ENCODE results near the gene WDR5B.

The WDR5B gene

GRCh38 chr3:122410639-122411038 is 5.2 kb downstream of the WDR5B start:
- Histone ChIP-seq H3K4me3 (ENCODE audit: insufficient read depth, low read depth, low read length, poor library complexity, severe bottlenecking) (no peak overlapping the region), H3K27me3 (replicated peaks; ENCODE audit: control insufficient read depth, insufficient read depth, low read length, poor library complexity, severe bottlenecking) (no peaks in the 10 kb centered on the region), H3K36me3 (ENCODE audit: control insufficient read depth, insufficient read depth, low read length) (peaks cover 39% of the 10 kb centered on the region), H3K9me3 (ENCODE audit: control insufficient read depth, low read length) (no peaks in the 10 kb centered on the region), H3K4me1 (ENCODE audit: control insufficient read depth, insufficient read depth, low read length, poor library complexity, severe bottlenecking) (peaks cover 8% of the 10 kb centered on the region), H3K27ac (ENCODE audit: insufficient read depth, low read length, poor library complexity, severe bottlenecking) (no peak overlapping the region)
- DNase-seq = no peak

GRCh38 chr3:122410111-122410510 is 5.8 kb downstream of the WDR5B start:
- no peak overlapping the region for H3K4me3 ChIP-seq (ENCODE audit: insufficient read depth, low read depth, low read length, poor library complexity, severe bottlenecking)
- H3K9me3 ChIP-seq (ENCODE audit: control insufficient read depth, low read length) = no peaks in the 10 kb centered on the region
- H3K4me1 ChIP-seq (ENCODE audit: control insufficient read depth, insufficient read depth, low read length, poor library complexity, severe bottlenecking) = peaks cover 4% of the 10 kb centered on the region
- peaks cover 44% of the 10 kb centered on the region for H3K36me3 ChIP-seq (ENCODE audit: control insufficient read depth, insufficient read depth, low read length)
- H3K27me3 ChIP-seq (replicated peaks; ENCODE audit: control insufficient read depth, insufficient read depth, low read length, poor library complexity, severe bottlenecking) = no peaks in the 10 kb centered on the region
- no peak overlapping the region for H3K27ac ChIP-seq (ENCODE audit: insufficient read depth, low read length, poor library complexity, severe bottlenecking)
- no peak for DNase-seq

- Histone ChIP-seq H3K36me3 (ENCODE audit: control insufficient read depth, insufficient read depth, low read length) (peaks cover 50% of the 10 kb centered on the region), H3K4me3 (ENCODE audit: insufficient read depth, low read depth, low read length, poor library complexity, severe bottlenecking) (no peak overlapping the region), H3K4me1 (ENCODE audit: control insufficient read depth, insufficient read depth, low read length, poor library complexity, severe bottlenecking) (no peaks in the 10 kb centered on the region), H3K9me3 (ENCODE audit: control insufficient read depth, low read length) (no peaks in the 10 kb centered on the region), H3K27ac (ENCODE audit: insufficient read depth, low read length, poor library complexity, severe bottlenecking) (no peak overlapping the region), H3K27me3 (replicated peaks; ENCODE audit: control insufficient read depth, insufficient read depth, low read length, poor library complexity, severe bottlenecking) (no peaks in the 10 kb centered on the region)
- no peak for DNase-seq
Observed at GRCh38 chr3:122409446-122409845, 6.4 kb downstream of the WDR5B start.

- H3K27me3 ChIP-seq (replicated peaks; ENCODE audit: control insufficient read depth, insufficient read depth, low read length, poor library complexity, severe bottlenecking) = no peaks in the 10 kb centered on the region
- no peak for DNase-seq
- H3K36me3 ChIP-seq (ENCODE audit: control insufficient read depth, insufficient read depth, low read length) = peaks cover 59% of the 10 kb centered on the region
- H3K9me3 ChIP-seq (ENCODE audit: control insufficient read depth, low read length) = no peaks in the 10 kb centered on the region
- no peaks in the 10 kb centered on the region for H3K4me1 ChIP-seq (ENCODE audit: control insufficient read depth, insufficient read depth, low read length, poor library complexity, severe bottlenecking)
- H3K4me3 ChIP-seq (ENCODE audit: insufficient read depth, low read depth, low read length, poor library complexity, severe bottlenecking) = no peak overlapping the region
- H3K27ac ChIP-seq (ENCODE audit: insufficient read depth, low read length, poor library complexity, severe bottlenecking) = no peak overlapping the region
Observed at GRCh38 chr3:122407946-122408345, 7.9 kb downstream of the WDR5B start.

GRCh38 chr3:122406198-122406597 is 9.7 kb downstream of the WDR5B start:
- H3K4me1 ChIP-seq (ENCODE audit: control insufficient read depth, insufficient read depth, low read length, poor library complexity, severe bottlenecking) = no peaks in the 10 kb centered on the region
- no peak for DNase-seq
- H3K4me3 ChIP-seq (ENCODE audit: insufficient read depth, low read depth, low read length, poor library complexity, severe bottlenecking) = no peak overlapping the region
- no peaks in the 10 kb centered on the region for H3K9me3 ChIP-seq (ENCODE audit: control insufficient read depth, low read length)
- no peak overlapping the region for H3K27ac ChIP-seq (ENCODE audit: insufficient read depth, low read length, poor library complexity, severe bottlenecking)
- peaks cover 59% of the 10 kb centered on the region for H3K36me3 ChIP-seq (ENCODE audit: control insufficient read depth, insufficient read depth, low read length)
- H3K27me3 ChIP-seq (replicated peaks; ENCODE audit: control insufficient read depth, insufficient read depth, low read length, poor library complexity, severe bottlenecking) = no peaks in the 10 kb centered on the region

- no peak overlapping the region for H3K4me3 ChIP-seq (ENCODE audit: insufficient read depth, low read depth, low read length, poor library complexity, severe bottlenecking)
- no peak for DNase-seq
- H3K27ac ChIP-seq (ENCODE audit: insufficient read depth, low read length, poor library complexity, severe bottlenecking) = no peak overlapping the region
- peaks cover 59% of the 10 kb centered on the region for H3K36me3 ChIP-seq (ENCODE audit: control insufficient read depth, insufficient read depth, low read length)
- H3K9me3 ChIP-seq (ENCODE audit: control insufficient read depth, low read length) = no peaks in the 10 kb centered on the region
- no peaks in the 10 kb centered on the region for H3K4me1 ChIP-seq (ENCODE audit: control insufficient read depth, insufficient read depth, low read length, poor library complexity, severe bottlenecking)
- no peaks in the 10 kb centered on the region for H3K27me3 ChIP-seq (replicated peaks; ENCODE audit: control insufficient read depth, insufficient read depth, low read length, poor library complexity, severe bottlenecking)
Observed at GRCh38 chr3:122405015-122405414, 10.8 kb downstream of the WDR5B start.

GRCh38 chr3:122403489-122403888 is 12.4 kb downstream of the WDR5B start:
- no peaks in the 10 kb centered on the region for H3K4me1 ChIP-seq (ENCODE audit: control insufficient read depth, insufficient read depth, low read length, poor library complexity, severe bottlenecking)
- H3K27ac ChIP-seq (ENCODE audit: insufficient read depth, low read length, poor library complexity, severe bottlenecking) = no peak overlapping the region
- no peak for DNase-seq
- no peaks in the 10 kb centered on the region for H3K27me3 ChIP-seq (replicated peaks; ENCODE audit: control insufficient read depth, insufficient read depth, low read length, poor library complexity, severe bottlenecking)
- H3K4me3 ChIP-seq (ENCODE audit: insufficient read depth, low read depth, low read length, poor library complexity, severe bottlenecking) = no peak overlapping the region
- no peaks in the 10 kb centered on the region for H3K9me3 ChIP-seq (ENCODE audit: control insufficient read depth, low read length)
- H3K36me3 ChIP-seq (ENCODE audit: control insufficient read depth, insufficient read depth, low read length) = peaks cover 49% of the 10 kb centered on the region

- H3K9me3 ChIP-seq (ENCODE audit: control insufficient read depth, low read length) = no peaks in the 10 kb centered on the region
- no peak overlapping the region for H3K4me3 ChIP-seq (ENCODE audit: insufficient read depth, low read depth, low read length, poor library complexity, severe bottlenecking)
- H3K4me1 ChIP-seq (ENCODE audit: control insufficient read depth, insufficient read depth, low read length, poor library complexity, severe bottlenecking) = no peaks in the 10 kb centered on the region
- peaks cover 7% of the 10 kb centered on the region for H3K36me3 ChIP-seq (ENCODE audit: control insufficient read depth, insufficient read depth, low read length)
- DNase-seq = no peak
- no peak overlapping the region for H3K27ac ChIP-seq (ENCODE audit: insufficient read depth, low read length, poor library complexity, severe bottlenecking)
- no peaks in the 10 kb centered on the region for H3K27me3 ChIP-seq (replicated peaks; ENCODE audit: control insufficient read depth, insufficient read depth, low read length, poor library complexity, severe bottlenecking)
Observed at GRCh38 chr3:122398920-122399319, 16.9 kb downstream of the WDR5B start.

GRCh38 chr3:122397201-122397600 is 18.7 kb downstream of the WDR5B start:
- Histone ChIP-seq H3K4me1 (ENCODE audit: control insufficient read depth, insufficient read depth, low read length, poor library complexity, severe bottlenecking) (no peaks in the 10 kb centered on the region), H3K4me3 (ENCODE audit: insufficient read depth, low read depth, low read length, poor library complexity, severe bottlenecking) (no peak overlapping the region), H3K27ac (ENCODE audit: insufficient read depth, low read length, poor library complexity, severe bottlenecking) (no peak overlapping the region), H3K27me3 (replicated peaks; ENCODE audit: control insufficient read depth, insufficient read depth, low read length, poor library complexity, severe bottlenecking) (no peaks in the 10 kb centered on the region), H3K36me3 (ENCODE audit: control insufficient read depth, insufficient read depth, low read length) (no peaks in the 10 kb centered on the region), H3K9me3 (ENCODE audit: control insufficient read depth, low read length) (no peaks in the 10 kb centered on the region)
- no peak for DNase-seq

GRCh38 chr3:122396511-122396910 is 19.4 kb downstream of the WDR5B start:
- Histone ChIP-seq H3K27ac (ENCODE audit: insufficient read depth, low read length, poor library complexity, severe bottlenecking) (no peak overlapping the region), H3K9me3 (ENCODE audit: control insufficient read depth, low read length) (no peaks in the 10 kb centered on the region), H3K4me1 (ENCODE audit: control insufficient read depth, insufficient read depth, low read length, poor library complexity, severe bottlenecking) (no peaks in the 10 kb centered on the region), H3K4me3 (ENCODE audit: insufficient read depth, low read depth, low read length, poor library complexity, severe bottlenecking) (no peak overlapping the region), H3K36me3 (ENCODE audit: control insufficient read depth, insufficient read depth, low read length) (no peaks in the 10 kb centered on the region), H3K27me3 (replicated peaks; ENCODE audit: control insufficient read depth, insufficient read depth, low read length, poor library complexity, severe bottlenecking) (no peaks in the 10 kb centered on the region)
- DNase-seq = no peak

- Histone ChIP-seq H3K4me1 (ENCODE audit: control insufficient read depth, insufficient read depth, low read length, poor library complexity, severe bottlenecking) (no peaks in the 10 kb centered on the region), H3K27ac (ENCODE audit: insufficient read depth, low read length, poor library complexity, severe bottlenecking) (no peak overlapping the region), H3K4me3 (ENCODE audit: insufficient read depth, low read depth, low read length, poor library complexity, severe bottlenecking) (no peak overlapping the region), H3K9me3 (ENCODE audit: control insufficient read depth, low read length) (no peaks in the 10 kb centered on the region), H3K27me3 (replicated peaks; ENCODE audit: control insufficient read depth, insufficient read depth, low read length, poor library complexity, severe bottlenecking) (no peaks in the 10 kb centered on the region), H3K36me3 (ENCODE audit: control insufficient read depth, insufficient read depth, low read length) (no peaks in the 10 kb centered on the region)
- no peak for DNase-seq
Observed at GRCh38 chr3:122395582-122395981, 20.3 kb downstream of the WDR5B start.
